ENCODE data around the gene MOB1A.
A peak's percentile ranks its signal among the peaks of the same experiment; 100 is the strongest.

The MOB1A gene

DNA sequence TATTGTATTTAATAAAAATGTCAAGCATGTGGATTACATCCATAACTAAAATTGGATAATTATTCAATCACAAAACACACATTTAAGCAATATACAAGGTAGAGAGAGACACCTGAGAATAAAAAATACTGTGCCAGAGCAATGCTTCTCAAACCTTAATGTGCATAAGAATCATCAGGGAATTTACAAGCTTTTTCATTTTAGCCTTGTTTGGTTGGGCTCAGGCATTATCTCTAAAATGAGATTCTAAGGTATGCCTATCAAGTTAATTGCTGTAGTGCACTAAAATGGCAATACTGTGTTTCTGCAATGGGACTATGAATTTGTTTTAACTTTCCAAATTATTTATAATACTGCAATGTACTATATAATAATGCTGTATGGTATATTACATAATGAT, 983 bp downstream of the MOB1A start:
- TF ChIP-seq CTCF (IDR thresholded peaks at IDR 0.05; ENCODE audit: borderline replicate concordance, control extremely low read depth, extremely low read depth, insufficient read depth, missing control alignments) = no peak
- in situ Hi-C loops (cut with MboI; ENCODE audit: low sequenced_read_pairs, unreplicated experiment) = no loop called here
- no peak for DNase-seq (ENCODE audit: low spot score)

- in situ Hi-C loops (cut with MboI; ENCODE audit: low sequenced_read_pairs, unreplicated experiment) = no loop called here
- DNase-seq (ENCODE audit: low spot score) = no peak
- TF ChIP-seq CTCF (IDR thresholded peaks at IDR 0.05; ENCODE audit: borderline replicate concordance, control extremely low read depth, extremely low read depth, insufficient read depth, missing control alignments) = no peak
Measured at GRCh38 chr2:74174909-74175308, 3.8 kb downstream of the MOB1A start.

DNA sequence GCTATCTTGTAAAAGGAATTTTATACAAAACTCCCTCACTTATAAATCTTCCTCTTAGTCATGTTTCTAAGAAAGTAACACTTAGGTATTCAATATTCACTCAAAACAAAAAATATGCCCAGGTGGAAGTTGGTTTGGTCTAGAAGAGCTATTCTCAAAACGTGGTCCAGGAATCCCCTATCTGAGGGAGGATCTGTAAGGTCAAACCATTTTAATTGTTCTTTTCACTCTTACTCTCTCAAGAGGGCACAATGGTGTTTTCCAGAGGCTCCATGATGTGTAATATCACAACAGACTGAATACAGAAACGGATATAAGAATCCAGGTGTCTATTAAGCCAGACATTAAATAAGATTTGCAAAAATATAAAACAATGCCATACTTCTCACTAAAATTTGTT, 9.9 kb downstream of the MOB1A start:
- TF ChIP-seq CTCF (IDR thresholded peaks at IDR 0.05; ENCODE audit: borderline replicate concordance, control extremely low read depth, extremely low read depth, insufficient read depth, missing control alignments) = no peak

GRCh38 chr2:74164761-74165160, 13.9 kb downstream of the MOB1A start:
- no peak for DNase-seq (ENCODE audit: low spot score)
- in situ Hi-C loops (cut with MboI; ENCODE audit: low sequenced_read_pairs, unreplicated experiment) = no loop called here
- TF ChIP-seq CTCF (IDR thresholded peaks at IDR 0.05; ENCODE audit: borderline replicate concordance, control extremely low read depth, extremely low read depth, insufficient read depth, missing control alignments) = no peak

More for the DNA sequence above, 9.9 kb downstream of the MOB1A start:
- in situ Hi-C loops (cut with MboI; ENCODE audit: low sequenced_read_pairs, unreplicated experiment) = no loop called here
- DNase-seq (ENCODE audit: low spot score) = peak; percentile 47

DNA sequence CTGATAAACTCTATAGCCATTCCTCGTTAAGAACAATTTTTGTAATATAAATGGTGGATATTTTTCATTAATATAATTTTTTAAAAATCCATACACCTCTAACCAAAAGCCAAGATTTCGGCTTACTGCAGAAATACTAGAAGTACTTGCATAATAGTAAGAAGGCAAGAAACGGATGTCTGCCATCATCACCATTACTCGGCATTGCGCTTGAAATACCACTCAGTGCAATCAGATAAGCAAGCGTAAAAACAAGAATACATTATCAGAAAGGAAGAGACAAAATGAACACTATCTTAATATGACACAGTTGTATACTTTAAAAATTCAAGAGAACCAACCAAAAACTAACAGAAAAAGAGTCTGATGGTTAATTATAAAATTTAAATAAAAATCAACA, 15.7 kb downstream of the MOB1A start:
- no peak for TF ChIP-seq CTCF (IDR thresholded peaks at IDR 0.05; ENCODE audit: borderline replicate concordance, control extremely low read depth, extremely low read depth, insufficient read depth, missing control alignments)
- no peak for DNase-seq (ENCODE audit: low spot score)
- in situ Hi-C loops (cut with MboI; ENCODE audit: low sequenced_read_pairs, unreplicated experiment) = no loop called here

- DNase-seq (ENCODE audit: low spot score) = no peak
- in situ Hi-C loops (cut with MboI; ENCODE audit: low sequenced_read_pairs, unreplicated experiment) = no loop called here
- TF ChIP-seq CTCF (IDR thresholded peaks at IDR 0.05; ENCODE audit: borderline replicate concordance, control extremely low read depth, extremely low read depth, insufficient read depth, missing control alignments) = no peak
Measured at GRCh38 chr2:74155830-74156229, 22.8 kb downstream of the MOB1A start.

GRCh38 chr2:74152954-74153353, 25.7 kb downstream of the MOB1A start:
- in situ Hi-C loops (cut with MboI; ENCODE audit: low sequenced_read_pairs, unreplicated experiment) = no loop called here

More at GRCh38 chr2:74152954-74153353, 25.7 kb downstream of the MOB1A start:
- no peak for TF ChIP-seq CTCF (IDR thresholded peaks at IDR 0.05; ENCODE audit: borderline replicate concordance, control extremely low read depth, extremely low read depth, insufficient read depth, missing control alignments)
- no peak for DNase-seq (ENCODE audit: low spot score)

Data from GM13976 (cell line).